Measurements from ENCODE around the gene DLG3.

Gene DLG3

GRCh38 chrX:70527610-70528345 lies 83.1 kb downstream of the DLG3 start:
- no peak for DNase-seq

GRCh38 chrX:70535198-70535597 lies 90.6 kb downstream of the DLG3 start:
- no peak for DNase-seq

GRCh38 chrX:70549429-70549828 lies 104.8 kb downstream of the DLG3 start:
- DNase-seq: no peak

- no peak for DNase-seq
Measured at GRCh38 chrX:70552130-70552704, 107.6 kb downstream of the DLG3 start.

- DNase-seq: no peak
Measured at GRCh38 chrX:70553516-70553915, 108.9 kb downstream of the DLG3 start.

GRCh38 chrX:70554081-70554480 lies 109.4 kb downstream of the DLG3 start:
- no peak for DNase-seq

GRCh38 chrX:70554523-70554922 lies 109.9 kb downstream of the DLG3 start:
- DNase-seq: no peak

GRCh38 chrX:70554948-70555347 lies 110.3 kb downstream of the DLG3 start:
- DNase-seq: no peak
